Renal pelvis (tissue), 4 donors: Measurements from ENCODE around the gene CCL7. TPM values are rescaled to one million over a fixed set of nuclear protein-coding genes. Genes with fewer than 3 reads are reported as not detected.

Experiments
- DNase-seq: peaks from one replicate; pipeline ENCODE4 v3.0.0-alpha.2; 2013
- polyA plus RNA-seq, 3 donors: library from polyadenylated mRNA; unstranded; fragments of 120-200 nt; gene quantifications; one replicate each; pipeline ENCODE4 v1.2.1, GENCODE V29; 2013; ENCODE audit not compliant: insufficient read length in 3 of 3

The CCL7 gene
- polyA plus RNA-seq, 3 donors, result not detected

GRCh38 chr17:34285286-34285792, 15.3 kb downstream of the CCL7 start, which contains the start of gene CCL11:
Gene CCL11, plus strand, starts transcription at chr17:34285742. Its CDS starts 67 bp downstream, at chr17:34285809.
- peak; percentile 48 for DNase-seq

GRCh38 chr17:34287875-34288274, 17.9 kb downstream of the CCL7 start:
- DNase-seq, result no peak

- DNase-seq, result no peak
Measured at GRCh38 chr17:34290586-34290985, 20.6 kb downstream of the CCL7 start.

- DNase-seq, result no peak
Measured at GRCh38 chr17:34291721-34292348, 21.8 kb downstream of the CCL7 start.

GRCh38 chr17:34299027-34299426, 29.0 kb downstream of the CCL7 start:
- no peak for DNase-seq

GRCh38 chr17:34299956-34300577, 30.0 kb downstream of the CCL7 start:
- no peak for DNase-seq

- DNase-seq, result no peak
Measured at GRCh38 chr17:34300652-34301370, 30.8 kb downstream of the CCL7 start.

- no peak for DNase-seq
Measured at GRCh38 chr17:34301986-34302385, 32.0 kb downstream of the CCL7 start.

- no peak for DNase-seq
Measured at GRCh38 chr17:34302636-34303035, 32.6 kb downstream of the CCL7 start.

- no peak for DNase-seq
Measured at GRCh38 chr17:34303606-34304005, 33.6 kb downstream of the CCL7 start.

- no peak for DNase-seq
Measured at GRCh38 chr17:34305061-34305460, 35.0 kb downstream of the CCL7 start.

GRCh38 chr17:34305606-34306005, 35.6 kb downstream of the CCL7 start:
- no peak for DNase-seq

- DNase-seq, result no peak
Measured at GRCh38 chr17:34306466-34306865, 36.4 kb downstream of the CCL7 start.

- no peak for DNase-seq
Measured at GRCh38 chr17:34307110-34307509, 37.1 kb downstream of the CCL7 start.

GRCh38 chr17:34308371-34308770, 38.4 kb downstream of the CCL7 start:
- no peak for DNase-seq

GRCh38 chr17:34311291-34311690, 41.3 kb downstream of the CCL7 start:
- no peak for DNase-seq

- DNase-seq, result peak; percentile 49
Measured at GRCh38 chr17:34312080-34312479, 42.1 kb downstream of the CCL7 start.

- DNase-seq, result peak; percentile 44
Measured at GRCh38 chr17:34313164-34313563, 43.1 kb downstream of the CCL7 start.

- no peak for DNase-seq
Measured at GRCh38 chr17:34314279-34314678, 44.3 kb downstream of the CCL7 start.

GRCh38 chr17:34318474-34318873, 48.5 kb downstream of the CCL7 start:
- no peak for DNase-seq

- no peak for DNase-seq
Measured at GRCh38 chr17:34319039-34319483, 49.0 kb downstream of the CCL7 start, which contains the start of gene CCL8. Gene CCL8, plus strand, starts transcription at chr17:34319435. Its CDS starts 67 bp downstream, at chr17:34319502.
